Neural progenitor cell (in vitro differentiated cells): ENCODE measurements around the gene GNG3. TPM values are rescaled to one million over a fixed set of nuclear protein-coding genes. Genes with fewer than 3 reads are reported as not detected.
"Not testable (repeated sequence)": the region's sequence is repeated elsewhere in the genome, so short reads cannot be mapped to it uniquely, and the experiment has no call there.

Experiments used
- DNase-seq: peaks from one replicate; pipeline ENCODE4 v3.0.0-alpha.2; 2016; ENCODE audit warnings: low spot score
- H2AFZ ChIP-seq: fragments of 200-600 bp; sonication (generic); replicated peaks from 2 replicates; pipeline ENCODE4 v1.6.1; 2016; ENCODE audit warnings: antibody characterized with exemption
- H3F3A ChIP-seq: fragments of 200-600 bp; sonication (generic); 2 replicates; pipeline ENCODE4 v1.6.1; 2016; ENCODE audit warnings: antibody characterized with exemption, low read depth
- H3K27ac ChIP-seq: fragments of 200-600 bp; sonication (generic); 2 replicates; pipeline ENCODE4 v1.5.1; 2016; ENCODE audit warnings: mild to moderate bottlenecking
- H3K27me3 ChIP-seq: fragments of 200-600 bp; sonication (generic); 2 replicates; pipeline ENCODE4 v1.6.1; 2016; ENCODE audit warnings: mild to moderate bottlenecking, moderate library complexity
- H3K36me3 ChIP-seq: fragments of 200-600 bp; sonication (generic); 2 replicates; pipeline ENCODE4 v1.5.1; 2016
- H3K4me1 ChIP-seq: fragments of 200-600 bp; sonication (generic); 2 replicates; pipeline ENCODE4 v1.6.1; 2016; ENCODE audit warnings: mixed run types
- H3K4me2 ChIP-seq: fragments of 200-600 bp; sonication (generic); 2 replicates; pipeline ENCODE4 v1.6.1; 2016
- H3K4me3 ChIP-seq: fragments of 200-600 bp; sonication (generic); 2 replicates; pipeline ENCODE4 v1.5.1; 2016
- H3K79me2 ChIP-seq: fragments of 200-600 bp; sonication (generic); 2 replicates; pipeline ENCODE4 v1.6.1; 2016; ENCODE audit warnings: low read depth
- H3K9ac ChIP-seq: fragments of 200-600 bp; sonication (generic); 2 replicates; pipeline ENCODE4 v1.6.1; 2016
- H3K9me3 ChIP-seq: fragments of 200-600 bp; sonication (generic); 2 replicates; pipeline ENCODE4 v1.5.1; 2016; ENCODE audit warnings: low read depth
- H4K20me1 ChIP-seq: fragments of 200-600 bp; sonication (generic); 2 replicates; pipeline ENCODE4 v1.6.1; 2016; ENCODE audit warnings: low read depth
- H3K27ac Mint-ChIP-seq: 3 replicates; pipeline ENCODE4 v1.8.0; 2021; ENCODE audit warnings: mixed read lengths
- H3K27me3 Mint-ChIP-seq: 2 replicates; pipeline ENCODE4 v1.8.0; 2022; ENCODE audit warnings: low read depth, mild to moderate bottlenecking, inconsistent platforms, moderate library complexity, mixed read lengths; ENCODE audit not compliant: insufficient read depth
- H3K36me3 Mint-ChIP-seq: 3 replicates; pipeline ENCODE4 v1.8.0; 2021; ENCODE audit warnings: mixed read lengths
- H3K4me1 Mint-ChIP-seq: 3 replicates; pipeline ENCODE4 v1.8.0; 2021; ENCODE audit warnings: mixed read lengths
- H3K4me3 Mint-ChIP-seq: 3 replicates; pipeline ENCODE4 v1.8.0; 2021; ENCODE audit warnings: mild to moderate bottlenecking, moderate library complexity, mixed read lengths
- H3K9me3 Mint-ChIP-seq: 3 replicates; pipeline ENCODE4 v1.8.0; 2020; ENCODE audit warnings: mixed read lengths
- EZH2 ChIP-seq: fragments of 200-600 bp; sonication (generic); IDR thresholded peaks from 2 replicates; pipeline ENCODE4 v1.6.1; 2017; ENCODE audit warnings: antibody characterized with exemption, mild to moderate bottlenecking, moderate library complexity
- EZH2phosphoT487 ChIP-seq: fragments of 200-600 bp; sonication (generic); IDR thresholded peaks from 2 replicates; pipeline ENCODE4 v1.6.1; 2017; ENCODE audit warnings: antibody characterized with exemption
- total RNA-seq: library from RNA; depleted of rRNA; stranded (reverse); fragments of >200 nt; gene quantifications from 2 replicates; pipeline ENCODE4 v1.2.3, GENCODE V29; 2015; ENCODE audit warnings: low replicate concordance
- TF ChIP-seq, protein P1 (sequence below): fragments of 200-600 bp; sonication (generic); IDR thresholded peaks from 2 replicates; pipeline ENCODE4 v1.5.1; 2017; ENCODE audit warnings: antibody characterized with exemption, mild to moderate bottlenecking

The GNG3 gene
- total RNA-seq, 1 donor from 2014 or later = not detected

- no peaks in the 10 kb centered on the region for H3K9me3 Mint-ChIP-seq
- Histone ChIP-seq H3K27ac (peak within 1 kb of the TSS; percentile 13), H3K27me3 (no peaks in the 10 kb centered on the region), H3F3A (peaks cover 7% of the 10 kb centered on the region), H2AFZ (no peak within 1 kb of the TSS), H3K9me3 (no peaks in the 10 kb centered on the region), H3K9ac (no peak within 1 kb of the TSS), H3K4me3 (no peak within 1 kb of the TSS), H4K20me1 (no peaks in the 10 kb centered on the region), H3K79me2 (no peaks in the 10 kb centered on the region), H3K36me3 (no peaks in the 10 kb centered on the region), H3K4me1 (no peaks in the 10 kb centered on the region), H3K4me2 (no peak within 1 kb of the TSS)
- peaks cover 6% of the 10 kb centered on the region for H3K4me1 Mint-ChIP-seq
- TF ChIP-seq, protein P1, sequence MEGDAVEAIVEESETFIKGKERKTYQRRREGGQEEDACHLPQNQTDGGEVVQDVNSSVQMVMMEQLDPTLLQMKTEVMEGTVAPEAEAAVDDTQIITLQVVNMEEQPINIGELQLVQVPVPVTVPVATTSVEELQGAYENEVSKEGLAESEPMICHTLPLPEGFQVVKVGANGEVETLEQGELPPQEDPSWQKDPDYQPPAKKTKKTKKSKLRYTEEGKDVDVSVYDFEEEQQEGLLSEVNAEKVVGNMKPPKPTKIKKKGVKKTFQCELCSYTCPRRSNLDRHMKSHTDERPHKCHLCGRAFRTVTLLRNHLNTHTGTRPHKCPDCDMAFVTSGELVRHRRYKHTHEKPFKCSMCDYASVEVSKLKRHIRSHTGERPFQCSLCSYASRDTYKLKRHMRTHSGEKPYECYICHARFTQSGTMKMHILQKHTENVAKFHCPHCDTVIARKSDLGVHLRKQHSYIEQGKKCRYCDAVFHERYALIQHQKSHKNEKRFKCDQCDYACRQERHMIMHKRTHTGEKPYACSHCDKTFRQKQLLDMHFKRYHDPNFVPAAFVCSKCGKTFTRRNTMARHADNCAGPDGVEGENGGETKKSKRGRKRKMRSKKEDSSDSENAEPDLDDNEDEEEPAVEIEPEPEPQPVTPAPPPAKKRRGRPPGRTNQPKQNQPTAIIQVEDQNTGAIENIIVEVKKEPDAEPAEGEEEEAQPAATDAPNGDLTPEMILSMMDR = no peak
- TF ChIP-seq EZH2 = no peak
- TF ChIP-seq EZH2phosphoT487 = no peak
- peaks cover 8% of the 10 kb centered on the region for H3K36me3 Mint-ChIP-seq
- peak within 1 kb of the TSS; percentile 53 for H3K4me3 Mint-ChIP-seq
- peaks cover 2% of the 10 kb centered on the region for H3K27me3 Mint-ChIP-seq
- H3K27ac Mint-ChIP-seq = no peak within 1 kb of the TSS
- DNase-seq = no peak
Measured at GRCh38 chr11:62689421-62690183, 17.9 kb upstream of the GNG3 start, which contains the start of gene LRRN4CL. TSS of gene LRRN4CL (minus strand) at chr11:62689530. CDS start at chr11:62688508, 1,022 bp downstream.

DNA sequence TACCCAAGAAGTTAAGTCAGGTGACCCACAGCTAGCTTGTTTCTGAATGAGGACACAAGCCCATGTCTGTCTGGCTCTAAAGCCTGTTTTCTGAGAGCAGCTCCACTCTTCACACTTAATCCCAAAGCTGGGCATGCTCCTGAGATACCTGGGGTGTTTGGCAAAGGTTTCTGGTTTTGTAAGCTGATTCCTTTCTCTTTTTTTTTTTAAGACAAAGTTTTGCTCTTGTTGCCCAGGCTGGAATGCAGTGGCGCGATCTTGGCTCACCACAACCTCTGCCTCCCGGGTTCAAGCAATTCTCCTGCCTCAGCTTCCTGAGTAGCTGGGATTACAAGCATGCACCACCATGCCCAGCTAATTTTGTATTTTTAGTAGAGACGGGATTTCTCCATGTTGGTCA, 13.9 kb upstream of the GNG3 start:
- not testable (repeated sequence) for H3F3A ChIP-seq, H3K27me3 Mint-ChIP-seq, H3K4me3 Mint-ChIP-seq, H3K9me3 Mint-ChIP-seq, H3K79me2 ChIP-seq, H3K27me3 ChIP-seq, H3K9ac ChIP-seq, H3K4me1 ChIP-seq, H2AFZ ChIP-seq, H3K27ac ChIP-seq, H3K4me1 Mint-ChIP-seq, DNase-seq, H3K36me3 ChIP-seq, H3K4me3 ChIP-seq, H3K9me3 ChIP-seq, H4K20me1 ChIP-seq, H3K27ac Mint-ChIP-seq, H3K4me2 ChIP-seq
- peaks cover 17% of the 10 kb centered on the region for H3K36me3 Mint-ChIP-seq

DNA sequence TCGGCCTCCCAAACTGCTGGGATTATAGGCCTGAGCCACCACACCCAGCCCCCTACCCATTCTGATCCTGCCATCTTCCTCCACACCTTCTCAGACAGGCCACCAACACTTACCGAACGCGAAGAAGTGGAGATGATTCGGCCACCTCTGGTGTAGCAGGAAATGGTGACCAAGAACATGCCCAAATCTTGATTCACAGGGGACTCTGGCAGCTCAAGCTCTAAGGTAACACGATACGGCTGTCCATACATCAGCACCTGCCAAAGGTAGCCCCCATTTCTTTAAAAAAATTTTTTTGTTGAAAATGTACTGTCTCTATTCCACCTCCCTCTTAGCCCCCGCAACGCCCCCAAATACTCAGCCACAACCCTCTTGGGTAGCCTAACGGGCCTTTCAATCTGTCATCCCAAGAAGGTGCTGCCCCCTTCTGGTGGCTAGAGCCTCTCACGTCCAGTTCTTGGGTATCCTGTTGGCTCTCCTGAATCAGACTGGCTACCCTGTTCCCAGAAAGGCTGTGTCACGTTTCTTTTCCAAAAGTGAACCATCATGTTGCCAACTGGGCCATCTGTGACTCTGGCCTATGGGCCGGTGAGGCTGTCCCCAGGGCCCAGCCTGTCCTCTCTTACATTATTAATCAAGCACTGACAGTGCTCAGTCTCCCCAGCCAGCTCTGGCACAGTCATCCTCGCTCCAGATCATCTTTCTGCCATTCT, 12.9 kb upstream of the GNG3 start:
- no peak for TF ChIP-seq EZH2phosphoT487
- TF ChIP-seq, protein P1 = peak; percentile 89
- H3K9ac ChIP-seq = no peak overlapping the region
- H3K27me3 ChIP-seq = no peaks in the 10 kb centered on the region
- peaks cover 5% of the 10 kb centered on the region for H3F3A ChIP-seq
- DNase-seq = peak; percentile 91
- H3K4me2 ChIP-seq = no peak overlapping the region
- H2AFZ ChIP-seq = no peak overlapping the region
- no peaks in the 10 kb centered on the region for H3K4me1 ChIP-seq
- no peak overlapping the region for H3K27ac ChIP-seq
- no peaks in the 10 kb centered on the region for H3K79me2 ChIP-seq
- H3K4me3 ChIP-seq = no peak overlapping the region
- H3K36me3 ChIP-seq = no peaks in the 10 kb centered on the region
- Mint-ChIP-seq H3K36me3 (peaks cover 18% of the 10 kb centered on the region), H3K4me3 (peak overlapping the region; percentile 11), H3K4me1 (peaks cover 4% of the 10 kb centered on the region), H3K9me3 (no peaks in the 10 kb centered on the region), H3K27ac (peak overlapping the region; percentile 65), H3K27me3 (peaks cover 2% of the 10 kb centered on the region)
- H4K20me1 ChIP-seq = no peaks in the 10 kb centered on the region
- H3K9me3 ChIP-seq = no peaks in the 10 kb centered on the region

DNA sequence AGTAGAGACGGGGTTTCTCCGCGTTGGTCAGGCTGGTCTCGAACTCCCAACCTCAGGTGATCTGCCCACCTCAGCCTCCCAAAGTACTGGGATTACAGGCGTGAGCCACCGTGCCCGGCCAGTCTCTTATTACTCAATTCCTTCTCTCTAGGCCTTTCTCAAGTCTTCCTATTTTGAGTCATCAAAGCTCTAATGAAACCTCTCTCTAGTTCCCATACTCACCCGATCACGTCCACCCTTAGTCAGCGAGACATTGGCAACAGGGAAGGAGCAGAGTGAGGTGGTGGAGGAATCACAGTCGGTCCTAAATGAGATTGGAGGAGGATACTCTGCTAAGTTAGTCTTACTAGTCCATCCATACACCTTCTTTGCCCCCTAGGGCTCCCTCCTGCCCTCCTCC, 5.2 kb upstream of the GNG3 start:
- no peak overlapping the region for H2AFZ ChIP-seq
- no peak overlapping the region for H3K27ac ChIP-seq
- Mint-ChIP-seq H3K4me1 (peaks cover 14% of the 10 kb centered on the region), H3K27me3 (no peaks in the 10 kb centered on the region), H3K27ac (peak overlapping the region; percentile 31), H3K4me3 (no peak overlapping the region), H3K9me3 (no peaks in the 10 kb centered on the region), H3K36me3 (peaks cover 25% of the 10 kb centered on the region)
- H3K4me2 ChIP-seq = no peak overlapping the region
- H3F3A ChIP-seq = peaks cover 20% of the 10 kb centered on the region
- no peak overlapping the region for H3K4me3 ChIP-seq
- TF ChIP-seq, protein P1 = no peak
- TF ChIP-seq EZH2phosphoT487 (no peak), EZH2 (no peak)
- no peak overlapping the region for H3K9ac ChIP-seq
- peaks cover 4% of the 10 kb centered on the region for H3K36me3 ChIP-seq
- peaks cover 16% of the 10 kb centered on the region for H3K79me2 ChIP-seq
- DNase-seq = no peak
- H3K4me1 ChIP-seq = peaks cover 14% of the 10 kb centered on the region
- no peaks in the 10 kb centered on the region for H3K9me3 ChIP-seq
- H4K20me1 ChIP-seq = no peaks in the 10 kb centered on the region
- H3K27me3 ChIP-seq = no peaks in the 10 kb centered on the region

DNA sequence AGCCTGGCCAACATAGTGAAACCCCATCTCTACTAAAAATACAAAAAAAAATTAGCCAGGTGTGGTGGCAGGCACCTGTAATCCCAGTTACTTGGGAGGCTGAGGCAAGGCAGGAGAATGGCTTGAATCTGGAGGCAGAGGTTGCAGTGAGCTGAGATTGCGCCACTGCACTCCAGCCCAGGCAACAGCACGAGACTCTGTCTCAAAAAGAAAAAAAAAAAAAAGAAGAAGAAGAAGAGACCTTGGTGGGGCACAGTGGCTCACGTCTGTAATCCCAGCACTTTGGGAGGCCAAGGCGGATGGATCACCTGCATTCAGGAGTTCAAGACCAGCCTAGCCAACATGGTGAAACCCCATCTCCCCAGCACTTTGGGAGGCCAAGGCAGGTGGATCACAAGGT, 3.6 kb upstream of the GNG3 start:
- not testable (repeated sequence) for DNase-seq, H3K27ac Mint-ChIP-seq, H3K4me3 ChIP-seq, H4K20me1 ChIP-seq, H3K9me3 ChIP-seq, H3K9me3 Mint-ChIP-seq, H3K36me3 ChIP-seq, H3K4me2 ChIP-seq, H3K27me3 Mint-ChIP-seq, H2AFZ ChIP-seq, H3K4me3 Mint-ChIP-seq, H3K27ac ChIP-seq, H3K9ac ChIP-seq, H3K27me3 ChIP-seq
- H3K4me1 Mint-ChIP-seq = peaks cover 31% of the 10 kb centered on the region
- H3K36me3 Mint-ChIP-seq = peaks cover 21% of the 10 kb centered on the region
- H3F3A ChIP-seq = peaks cover 36% of the 10 kb centered on the region
- peaks cover 29% of the 10 kb centered on the region for H3K4me1 ChIP-seq
- H3K79me2 ChIP-seq = peaks cover 16% of the 10 kb centered on the region
